WTC11 (cell line): ENCODE measurements around the gene FREM1.

Experiments
- CREB1 ChIP-seq: sonication (generic); formaldehyde crosslinking; IDR thresholded peaks from 2 replicates; pipeline ENCODE4 v1.8.0; 2023; ENCODE audit warnings: mild to moderate bottlenecking, missing genetic modification reagents
- NR2C2 ChIP-seq: sonication (generic); formaldehyde crosslinking; IDR thresholded peaks from 2 replicates; pipeline ENCODE4 v1.8.0; 2022; ENCODE audit warnings: mild to moderate bottlenecking, missing genetic modification reagents
- TF ChIP-seq, protein P1 (sequence below): sonication (generic); formaldehyde crosslinking; IDR thresholded peaks from 2 replicates; pipeline ENCODE4 v1.8.0; 2022; ENCODE audit warnings: mild to moderate bottlenecking, missing genetic modification reagents
- TF ChIP-seq, protein P2 (sequence below): fragments of 200-600 bp; IDR thresholded peaks from 2 replicates; pipeline ENCODE4 v1.8.0; 2022; ENCODE audit warnings: antibody characterized with exemption

DNA sequence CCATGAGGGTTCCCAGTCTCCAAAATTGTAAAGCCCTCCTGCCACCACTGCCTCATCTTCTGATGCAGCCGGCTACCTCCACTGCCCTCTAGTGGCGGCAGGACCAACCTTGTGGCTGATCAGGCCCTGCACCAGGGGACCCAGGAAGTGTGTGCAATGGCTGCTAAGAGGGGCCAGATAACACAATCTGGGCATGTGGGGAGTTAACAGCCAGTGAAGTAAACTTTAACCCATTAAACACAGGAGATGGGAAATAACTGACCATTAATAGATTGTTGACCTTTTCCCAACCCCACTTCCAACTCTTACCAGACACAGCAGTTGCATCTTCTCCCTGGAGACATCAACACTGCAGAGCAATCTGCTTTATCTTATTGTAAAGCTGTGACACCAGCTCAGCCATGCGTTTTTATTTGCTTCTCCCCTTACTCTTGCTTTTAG is 63.3 kb downstream of the FREM1 start:
- TF ChIP-seq CREB1 (CRISPR knock-in tag) (no peak), NR2C2 (CRISPR knock-in tag) (no peak)
- TF ChIP-seq, protein P1, sequence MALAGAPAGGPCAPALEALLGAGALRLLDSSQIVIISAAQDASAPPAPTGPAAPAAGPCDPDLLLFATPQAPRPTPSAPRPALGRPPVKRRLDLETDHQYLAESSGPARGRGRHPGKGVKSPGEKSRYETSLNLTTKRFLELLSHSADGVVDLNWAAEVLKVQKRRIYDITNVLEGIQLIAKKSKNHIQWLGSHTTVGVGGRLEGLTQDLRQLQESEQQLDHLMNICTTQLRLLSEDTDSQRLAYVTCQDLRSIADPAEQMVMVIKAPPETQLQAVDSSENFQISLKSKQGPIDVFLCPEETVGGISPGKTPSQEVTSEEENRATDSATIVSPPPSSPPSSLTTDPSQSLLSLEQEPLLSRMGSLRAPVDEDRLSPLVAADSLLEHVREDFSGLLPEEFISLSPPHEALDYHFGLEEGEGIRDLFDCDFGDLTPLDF (CRISPR knock-in tag): no peak
- TF ChIP-seq, protein P2, sequence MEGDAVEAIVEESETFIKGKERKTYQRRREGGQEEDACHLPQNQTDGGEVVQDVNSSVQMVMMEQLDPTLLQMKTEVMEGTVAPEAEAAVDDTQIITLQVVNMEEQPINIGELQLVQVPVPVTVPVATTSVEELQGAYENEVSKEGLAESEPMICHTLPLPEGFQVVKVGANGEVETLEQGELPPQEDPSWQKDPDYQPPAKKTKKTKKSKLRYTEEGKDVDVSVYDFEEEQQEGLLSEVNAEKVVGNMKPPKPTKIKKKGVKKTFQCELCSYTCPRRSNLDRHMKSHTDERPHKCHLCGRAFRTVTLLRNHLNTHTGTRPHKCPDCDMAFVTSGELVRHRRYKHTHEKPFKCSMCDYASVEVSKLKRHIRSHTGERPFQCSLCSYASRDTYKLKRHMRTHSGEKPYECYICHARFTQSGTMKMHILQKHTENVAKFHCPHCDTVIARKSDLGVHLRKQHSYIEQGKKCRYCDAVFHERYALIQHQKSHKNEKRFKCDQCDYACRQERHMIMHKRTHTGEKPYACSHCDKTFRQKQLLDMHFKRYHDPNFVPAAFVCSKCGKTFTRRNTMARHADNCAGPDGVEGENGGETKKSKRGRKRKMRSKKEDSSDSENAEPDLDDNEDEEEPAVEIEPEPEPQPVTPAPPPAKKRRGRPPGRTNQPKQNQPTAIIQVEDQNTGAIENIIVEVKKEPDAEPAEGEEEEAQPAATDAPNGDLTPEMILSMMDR: peak; percentile 77
